Measurements from ENCODE around the gene WDR19. TPM values are rescaled to one million over a fixed set of nuclear protein-coding genes. Genes with fewer than 3 reads are reported as not detected.
"Not testable (repeated sequence)": the region's sequence is repeated elsewhere in the genome, so short reads cannot be mapped to it uniquely, and the experiment has no call there.

Gene WDR19
- total and polyA plus RNA-seq, 2 donors (not counting 3 experiments of a cell fraction or from before 2014, with no cell fraction given), result 27.1 to 28.2 TPM

DNA sequence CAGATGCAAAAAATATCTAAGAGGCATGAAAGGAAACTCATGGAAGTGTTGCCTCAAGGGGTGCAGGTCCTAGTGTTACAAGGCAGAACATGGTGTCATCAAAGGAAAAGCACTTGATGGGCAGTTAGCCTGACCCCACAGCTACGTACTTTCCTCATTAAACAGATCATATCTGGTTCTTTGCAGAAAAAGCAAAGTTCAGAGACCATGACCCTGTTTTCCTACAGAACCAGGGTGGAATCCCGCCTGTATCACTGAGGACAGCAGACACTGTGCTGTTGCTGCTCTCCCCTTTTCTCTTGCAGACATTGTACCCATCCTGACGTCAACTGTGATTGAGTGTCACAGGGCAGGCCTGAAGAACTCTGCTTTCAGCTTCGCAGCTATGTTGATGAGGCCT, 92.2 kb downstream of the WDR19 start:
- Histone ChIP-seq H3K4me2 (ENCODE audit: insufficient read depth, low read length) (no peak overlapping the region), H3K4me3 (replicated peaks in 1 of 3; ENCODE audit: insufficient read depth in 1 of 3, low read depth in 1 of 3, low read length in 3 of 3) (no peak overlapping the region), H3K4me1 (ENCODE audit: control insufficient read depth, extremely low read depth, insufficient read depth, low read length) (no peaks in the 10 kb centered on the region), H3K9me1 (replicated peaks; ENCODE audit: control insufficient read depth, extremely low read depth, insufficient read depth, low read length) (no peaks in the 10 kb centered on the region), H3K9ac (replicated peaks; ENCODE audit: extremely low read depth, insufficient read depth, low read length) (no peak overlapping the region), H3K27me3 (ENCODE audit: control insufficient read depth in 2 of 2, insufficient read depth in 2 of 2, low read length in 2 of 2) (no peaks in the 10 kb centered on the region), H3K36me3 (ENCODE audit: control insufficient read depth in 2 of 2, extremely low read depth in 1 of 2, insufficient read depth in 2 of 2, low read length in 2 of 2) (peaks cover 2 to 17% of the 10 kb centered on the region in 2 experiments), H3K27ac (ENCODE audit: insufficient read depth, low read depth, low read length) (no peak overlapping the region), H3K79me2 (ENCODE audit: control insufficient read depth, insufficient read depth, low read length) (no peaks in the 10 kb centered on the region), H3K9me3 (replicated peaks; ENCODE audit: control insufficient read depth, insufficient read depth, low read length) (no peaks in the 10 kb centered on the region), H2AFZ (ENCODE audit: low read depth, low read length) (no peak overlapping the region), H4K20me1 (replicated peaks; ENCODE audit: control insufficient read depth, extremely low read depth, insufficient read depth, low read length) (no peaks in the 10 kb centered on the region)
- CTCF ChIA-PET, result interaction anchor here (0.9 kb wide), 1 partner anchor 11 kb away, joined by 3 read pairs; no protein-coding TSS in a partner anchor
- TF ChIP-seq, protein P1, sequence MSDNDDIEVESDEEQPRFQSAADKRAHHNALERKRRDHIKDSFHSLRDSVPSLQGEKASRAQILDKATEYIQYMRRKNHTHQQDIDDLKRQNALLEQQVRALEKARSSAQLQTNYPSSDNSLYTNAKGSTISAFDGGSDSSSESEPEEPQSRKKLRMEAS (IDR thresholded peaks at IDR 0.05; ENCODE audit: insufficient read depth, insufficient read length), result no peak
- TF ChIP-seq MYC (IDR thresholded peaks at IDR 0.05; ENCODE audit: low read depth, low read length) (no peak), JUN (IDR thresholded peaks at IDR 0.05; ENCODE audit: borderline replicate concordance, insufficient read depth, insufficient read length, low read depth) (no peak), EZH2 (IDR thresholded peaks at IDR 0.05; ENCODE audit: borderline replicate concordance, low read depth, low read length, severe bottlenecking) (no peak), GATA2 (IDR thresholded peaks at IDR 0.05; ENCODE audit: insufficient read depth, insufficient read length, low read depth, low read length) (no peak), CTCF (IDR thresholded peaks at IDR 0.05; ENCODE audit: extremely low read depth in 1 of 2, insufficient read depth in 1 of 2, low read depth in 1 of 2, low read length in 2 of 2) (no peak), FOS (IDR thresholded peaks at IDR 0.05; ENCODE audit: borderline replicate concordance, insufficient read depth, low read length) (no peak), POLR2AphosphoS5 (IDR thresholded peaks at IDR 0.05; ENCODE audit: insufficient read depth, low read depth, low read length) (no peak), POLR2A (IDR thresholded peaks at IDR 0.05; ENCODE audit: low read depth, low read length) (no peak)
- POLR2A ChIA-PET, result no interaction called here
- intact Hi-C loops (cut with micrococcal nuclease), result no loop called here
- BruUV-seq (replicated peaks), result no TSS peak
- DNase-seq (ENCODE audit: low read depth, low spot score) (no peak), FAIRE-seq (no peak)
- dilution Hi-C loops (cut with MboI; ENCODE audit: extremely low pct_ligation_motif_present, low sequenced_read_pairs), result no loop called here

GRCh38 chr4:39277661-39278060, 95.3 kb downstream of the WDR19 start:
- not testable (repeated sequence) for BruUV-seq (replicated peaks); FAIRE-seq

More at GRCh38 chr4:39277661-39278060, 95.3 kb downstream of the WDR19 start:
- intact Hi-C loops (cut with micrococcal nuclease); H4K20me1 ChIP-seq (replicated peaks; ENCODE audit: control insufficient read depth, extremely low read depth, insufficient read depth, low read length); H3K4me3 ChIP-seq (replicated peaks in 1 of 3; ENCODE audit: insufficient read depth in 1 of 3, low read depth in 1 of 3, low read length in 3 of 3); H3K9ac ChIP-seq (replicated peaks; ENCODE audit: extremely low read depth, insufficient read depth, low read length); POLR2A ChIA-PET; H2AFZ ChIP-seq (ENCODE audit: low read depth, low read length); H3K4me2 ChIP-seq (ENCODE audit: insufficient read depth, low read length); H3K4me1 ChIP-seq (ENCODE audit: control insufficient read depth, extremely low read depth, insufficient read depth, low read length); H3K9me3 ChIP-seq (replicated peaks; ENCODE audit: control insufficient read depth, insufficient read depth, low read length); H3K9me1 ChIP-seq (replicated peaks; ENCODE audit: control insufficient read depth, extremely low read depth, insufficient read depth, low read length); CTCF ChIA-PET; dilution Hi-C loops (cut with MboI; ENCODE audit: extremely low pct_ligation_motif_present, low sequenced_read_pairs); DNase-seq (ENCODE audit: low read depth, low spot score); H3K27ac ChIP-seq (ENCODE audit: insufficient read depth, low read depth, low read length); H3K79me2 ChIP-seq (ENCODE audit: control insufficient read depth, insufficient read depth, low read length); H3K27me3 ChIP-seq (ENCODE audit: control insufficient read depth in 2 of 2, insufficient read depth in 2 of 2, low read length in 2 of 2): not testable (repeated sequence)
- peaks cover 2 to 12% of the 10 kb centered on the region in 2 experiments for H3K36me3 ChIP-seq (ENCODE audit: control insufficient read depth in 2 of 2, extremely low read depth in 1 of 2, insufficient read depth in 2 of 2, low read length in 2 of 2)

All from endothelial cell of umbilical vein (primary cell).